NCI-H2227 (cell line): Measurements from ENCODE around the gene PIGZ.

Experiments used
- DNase-seq: peaks from one replicate; lab custom pipeline; 2025; ENCODE audit not compliant: unreplicated experiment; lab: John Stamatoyannopoulos, UW

Gene PIGZ

GRCh38 chr3:196968233-196969133 is at the start of gene PIGZ:
Gene PIGZ, minus strand, starts transcription at chr3:196968833. Its CDS starts 16,802 bp downstream, at chr3:196952031.
- DNase-seq = peak; percentile 78

GRCh38 chr3:197017003-197017402 is 48.4 kb upstream of the PIGZ start:
- no peak for DNase-seq

GRCh38 chr3:197015790-197016736 is 47.4 kb upstream of the PIGZ start:
- DNase-seq = no peak

GRCh38 chr3:197014942-197015575 is 46.4 kb upstream of the PIGZ start:
- no peak for DNase-seq

GRCh38 chr3:197014024-197014423 is 45.4 kb upstream of the PIGZ start:
- no peak for DNase-seq

- DNase-seq = no peak
Measured at GRCh38 chr3:197012540-197012883, 43.9 kb upstream of the PIGZ start.

- DNase-seq = no peak
Measured at GRCh38 chr3:197011780-197012539, 43.3 kb upstream of the PIGZ start.

- peak; percentile 37 for DNase-seq
Measured at GRCh38 chr3:197010556-197011351, 42.1 kb upstream of the PIGZ start.

GRCh38 chr3:197009532-197010019 is 40.9 kb upstream of the PIGZ start:
- no peak for DNase-seq

- no peak for DNase-seq
Measured at GRCh38 chr3:197008436-197009209, 40.0 kb upstream of the PIGZ start.

- no peak for DNase-seq
Measured at GRCh38 chr3:197007953-197008352, 39.3 kb upstream of the PIGZ start.

- no peak for DNase-seq
Measured at GRCh38 chr3:197007296-197007940, 38.8 kb upstream of the PIGZ start.

- no peak for DNase-seq
Measured at GRCh38 chr3:197006860-197007259, 38.2 kb upstream of the PIGZ start.

- DNase-seq = no peak
Measured at GRCh38 chr3:197006446-197006845, 37.8 kb upstream of the PIGZ start.

- DNase-seq = peak; percentile 62
Measured at GRCh38 chr3:197003461-197004385, 35.1 kb upstream of the PIGZ start.

- DNase-seq = peak; percentile 88
Measured at GRCh38 chr3:197002701-197003454, 34.2 kb upstream of the PIGZ start.
